Osteocyte (in vitro differentiated cells): ENCODE measurements around the gene NOS1AP. TPM values are rescaled to one million over a fixed set of nuclear protein-coding genes. Genes with fewer than 3 reads are reported as not detected.

Experiments
- DNase-seq: peaks from one replicate; pipeline ENCODE4 v3.0.0; 2021; ENCODE audit warnings: mixed read lengths; ENCODE audit not compliant: unreplicated experiment; ENCODE audit errors: extremely low spot score
- H3K27ac Mint-ChIP-seq: one replicate; pipeline ENCODE4 v1.8.0; 2021; ENCODE audit warnings: mild to moderate bottlenecking, mixed read lengths; ENCODE audit not compliant: unreplicated experiment
- H3K27me3 Mint-ChIP-seq: one replicate; pipeline ENCODE4 v1.8.0; 2021; ENCODE audit warnings: mixed read lengths; ENCODE audit not compliant: unreplicated experiment
- H3K36me3 Mint-ChIP-seq: one replicate; pipeline ENCODE4 v1.8.0; 2021; ENCODE audit warnings: mixed read lengths; ENCODE audit not compliant: unreplicated experiment
- H3K4me1 Mint-ChIP-seq: one replicate; pipeline ENCODE4 v1.8.0; 2021; ENCODE audit warnings: mixed read lengths; ENCODE audit not compliant: unreplicated experiment
- H3K4me3 Mint-ChIP-seq: one replicate; pipeline ENCODE4 v1.8.0; 2021; ENCODE audit warnings: mild to moderate bottlenecking, moderate library complexity, mixed read lengths; ENCODE audit not compliant: unreplicated experiment
- H3K9me3 Mint-ChIP-seq: one replicate; pipeline ENCODE4 v1.8.0; 2021; ENCODE audit warnings: mixed read lengths; ENCODE audit not compliant: unreplicated experiment
- total RNA-seq: library from RNA; stranded (reverse); gene quantifications from 2 replicates; pipeline ENCODE4 v1.2.1, GENCODE V29; 2021
- TF ChIP-seq, protein P1 (sequence below): fragments of 200-600 bp; sonication (generic); IDR thresholded peaks from 2 replicates; pipeline ENCODE4 v1.5.0; 2021; ENCODE audit warnings: antibody characterized with exemption, mild to moderate bottlenecking, moderate library complexity

Gene NOS1AP
- total RNA-seq, 1 donor from 2014 or later: 2.5 TPM

DNA sequence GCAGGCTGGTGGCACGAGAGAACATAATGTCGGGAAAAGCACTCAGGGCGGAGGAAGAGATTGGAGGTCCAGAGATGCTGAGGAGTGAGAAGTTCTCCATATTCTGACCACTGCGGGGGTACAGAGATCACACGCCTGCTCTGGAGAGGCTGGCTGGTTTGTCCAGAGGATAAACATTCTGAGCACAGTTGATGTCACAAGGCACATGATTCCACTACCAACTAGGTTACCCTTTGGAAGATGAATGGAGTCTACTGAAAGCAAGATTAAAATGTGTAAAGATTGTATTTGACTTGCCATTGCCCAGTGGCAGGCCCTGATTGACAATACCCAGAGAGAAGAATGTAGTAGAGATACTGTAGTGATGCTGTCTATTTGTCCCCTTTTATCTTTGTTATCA lies 307.2 kb downstream of the NOS1AP start, which contains the start of gene SPATA46:
TSS of gene SPATA46 (minus strand) at position 164 of the 400 bp plus-strand sequence. CDS start at position 100, 64 bp downstream.
- DNase-seq: no peak
- Mint-ChIP-seq H3K27me3 (no peaks in the 10 kb centered on the region), H3K4me3 (no peak within 1 kb of the TSS), H3K27ac (no peak within 1 kb of the TSS), H3K4me1 (peaks cover 9% of the 10 kb centered on the region), H3K9me3 (no peaks in the 10 kb centered on the region), H3K36me3 (no peaks in the 10 kb centered on the region)
- TF ChIP-seq, protein P1, sequence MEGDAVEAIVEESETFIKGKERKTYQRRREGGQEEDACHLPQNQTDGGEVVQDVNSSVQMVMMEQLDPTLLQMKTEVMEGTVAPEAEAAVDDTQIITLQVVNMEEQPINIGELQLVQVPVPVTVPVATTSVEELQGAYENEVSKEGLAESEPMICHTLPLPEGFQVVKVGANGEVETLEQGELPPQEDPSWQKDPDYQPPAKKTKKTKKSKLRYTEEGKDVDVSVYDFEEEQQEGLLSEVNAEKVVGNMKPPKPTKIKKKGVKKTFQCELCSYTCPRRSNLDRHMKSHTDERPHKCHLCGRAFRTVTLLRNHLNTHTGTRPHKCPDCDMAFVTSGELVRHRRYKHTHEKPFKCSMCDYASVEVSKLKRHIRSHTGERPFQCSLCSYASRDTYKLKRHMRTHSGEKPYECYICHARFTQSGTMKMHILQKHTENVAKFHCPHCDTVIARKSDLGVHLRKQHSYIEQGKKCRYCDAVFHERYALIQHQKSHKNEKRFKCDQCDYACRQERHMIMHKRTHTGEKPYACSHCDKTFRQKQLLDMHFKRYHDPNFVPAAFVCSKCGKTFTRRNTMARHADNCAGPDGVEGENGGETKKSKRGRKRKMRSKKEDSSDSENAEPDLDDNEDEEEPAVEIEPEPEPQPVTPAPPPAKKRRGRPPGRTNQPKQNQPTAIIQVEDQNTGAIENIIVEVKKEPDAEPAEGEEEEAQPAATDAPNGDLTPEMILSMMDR: no peak

DNA sequence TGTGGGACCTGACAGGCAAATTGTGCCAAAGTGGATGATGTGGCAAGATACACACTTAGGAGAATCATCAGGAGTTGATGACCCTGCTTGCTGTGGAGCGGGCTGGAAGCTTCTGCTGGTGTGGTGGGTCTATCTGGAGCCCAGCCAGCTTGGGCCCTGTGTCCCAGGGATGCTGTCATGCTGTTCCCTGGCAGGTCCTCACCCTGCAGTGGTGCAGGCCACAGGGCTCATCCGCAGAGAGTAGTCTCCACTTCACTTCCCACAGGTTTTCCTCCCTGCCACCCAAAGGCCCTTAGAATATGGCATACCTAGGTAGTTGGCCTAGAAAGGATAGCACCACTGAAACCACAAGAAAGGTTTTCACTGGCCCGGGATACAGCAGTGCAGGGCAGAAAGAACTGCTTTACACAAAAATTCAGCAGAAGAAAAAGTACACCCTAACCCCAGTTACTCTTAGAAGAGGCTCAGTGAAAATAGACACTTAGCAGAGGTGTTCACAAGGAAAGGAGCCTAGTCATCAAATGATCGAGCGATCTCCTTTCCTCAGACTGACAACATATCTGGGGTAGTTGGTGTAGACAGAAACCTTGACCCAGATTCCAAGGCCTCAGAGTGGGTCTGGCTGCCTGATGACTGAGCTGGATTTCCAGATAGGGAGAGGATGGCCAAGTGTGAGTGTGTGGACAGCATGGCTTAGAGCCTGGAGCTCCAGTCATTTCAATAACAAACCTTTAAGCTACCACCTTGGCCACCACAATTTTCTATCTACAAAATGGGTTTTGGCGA lies 310.8 kb downstream of the NOS1AP start:
- Mint-ChIP-seq H3K27ac (no peak overlapping the region), H3K4me1 (no peaks in the 10 kb centered on the region), H3K4me3 (no peak overlapping the region), H3K9me3 (no peaks in the 10 kb centered on the region), H3K36me3 (no peaks in the 10 kb centered on the region), H3K27me3 (no peaks in the 10 kb centered on the region)
- TF ChIP-seq, protein P1: no peak
- DNase-seq: peak; percentile 64

DNA sequence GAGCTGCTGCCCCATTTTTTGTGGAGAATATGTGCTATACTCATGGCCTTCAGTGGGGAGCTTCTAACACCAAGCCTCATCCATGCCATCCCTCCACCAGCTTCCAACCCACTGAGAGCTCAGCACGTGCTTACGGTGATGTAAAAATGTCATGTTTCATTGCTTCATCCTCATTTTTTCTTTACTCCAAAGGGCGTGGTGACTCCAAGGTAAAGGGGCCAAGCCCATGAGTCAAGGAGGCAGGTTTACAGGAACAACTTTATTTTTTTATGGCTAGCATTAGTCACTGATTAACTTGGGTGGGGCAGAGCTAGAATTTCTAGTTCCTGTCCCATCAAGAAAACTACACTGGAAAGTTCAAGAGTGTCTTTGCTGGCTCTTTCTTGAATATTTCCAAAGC lies 311.9 kb downstream of the NOS1AP start, which contains the start of gene C1orf226:
TSS of gene C1orf226 (plus strand) at position 346 of the 400 bp plus-strand sequence. CDS start 174 bp downstream, outside the sequence.
- Mint-ChIP-seq H3K27me3 (no peaks in the 10 kb centered on the region), H3K9me3 (no peaks in the 10 kb centered on the region), H3K4me3 (no peak within 1 kb of the TSS), H3K27ac (no peak within 1 kb of the TSS), H3K36me3 (no peaks in the 10 kb centered on the region), H3K4me1 (no peaks in the 10 kb centered on the region)
- TF ChIP-seq, protein P1: no peak
- DNase-seq: no peak

DNA sequence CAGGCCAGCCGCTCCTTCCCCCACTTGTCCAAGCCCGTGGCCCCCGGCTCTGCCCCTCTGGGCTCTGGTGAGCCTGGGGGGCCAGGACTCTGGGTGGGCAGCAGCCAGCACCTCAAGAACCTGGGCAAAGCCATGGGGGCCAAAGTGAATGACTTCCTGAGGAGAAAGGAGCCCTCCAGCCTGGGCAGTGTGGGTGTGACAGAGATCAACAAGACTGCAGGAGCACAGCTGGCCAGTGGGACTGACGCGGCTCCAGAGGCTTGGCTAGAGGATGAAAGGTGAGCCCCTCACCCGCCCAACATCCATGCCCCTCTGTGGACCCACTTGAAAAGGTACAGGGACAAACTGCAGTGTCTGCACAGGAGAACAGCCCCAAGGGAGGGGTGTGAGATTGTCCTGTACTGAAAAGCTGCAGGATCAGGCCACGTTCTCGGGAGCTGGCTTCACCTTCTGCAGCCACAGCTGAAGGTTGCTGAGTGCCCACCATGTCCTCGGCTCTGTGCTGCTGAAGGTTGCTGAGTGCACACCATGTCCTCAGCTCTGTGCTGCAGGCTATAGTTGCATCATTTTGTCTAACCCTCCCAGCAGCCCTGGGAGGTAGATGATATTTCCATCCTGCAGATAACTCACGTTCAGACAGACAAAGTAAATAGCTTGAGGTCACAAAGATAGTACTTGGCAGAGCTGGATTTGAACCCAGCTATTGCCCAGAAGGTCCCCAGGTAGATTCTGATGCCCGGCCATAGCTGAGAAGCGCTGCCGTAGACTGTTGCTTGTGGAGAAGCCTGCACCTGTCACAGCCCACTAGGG lies 312.7 kb downstream of the NOS1AP start:
- no peaks in the 10 kb centered on the region for H3K36me3 Mint-ChIP-seq
- no peak overlapping the region for H3K4me3 Mint-ChIP-seq
- no peak overlapping the region for H3K27ac Mint-ChIP-seq
- H3K9me3 Mint-ChIP-seq: no peaks in the 10 kb centered on the region
- TF ChIP-seq, protein P1: no peak
- no peaks in the 10 kb centered on the region for H3K4me1 Mint-ChIP-seq
- DNase-seq: peak; percentile 77
- H3K27me3 Mint-ChIP-seq: no peaks in the 10 kb centered on the region

DNA sequence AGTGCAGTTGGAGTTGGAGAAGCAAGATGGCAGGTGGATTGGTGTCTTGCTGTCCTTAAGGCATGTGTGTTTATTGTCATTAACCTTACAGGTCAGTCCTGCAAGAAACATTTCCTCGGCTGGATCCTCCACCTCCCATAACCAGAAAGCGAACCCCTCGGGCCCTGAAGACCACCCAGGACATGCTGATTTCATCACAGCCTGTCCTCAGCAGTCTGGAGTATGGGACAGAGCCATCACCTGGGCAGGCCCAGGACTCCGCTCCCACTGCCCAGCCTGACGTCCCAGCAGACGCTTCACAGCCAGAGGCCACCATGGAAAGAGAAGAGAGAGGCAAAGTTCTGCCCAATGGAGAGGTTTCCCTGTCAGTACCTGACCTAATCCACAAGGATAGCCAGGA lies 313.6 kb downstream of the NOS1AP start:
- no peaks in the 10 kb centered on the region for H3K36me3 Mint-ChIP-seq
- no peaks in the 10 kb centered on the region for H3K27me3 Mint-ChIP-seq
- DNase-seq: peak; percentile 64
- TF ChIP-seq, protein P1: no peak
- no peak overlapping the region for H3K4me3 Mint-ChIP-seq
- H3K4me1 Mint-ChIP-seq: no peaks in the 10 kb centered on the region
- H3K9me3 Mint-ChIP-seq: no peaks in the 10 kb centered on the region
- no peak overlapping the region for H3K27ac Mint-ChIP-seq
